Measurements from ENCODE around the gene GRSF1. TPM values are rescaled to one million over a fixed set of nuclear protein-coding genes. Genes with fewer than 3 reads are reported as not detected.

The GRSF1 gene, protein sequence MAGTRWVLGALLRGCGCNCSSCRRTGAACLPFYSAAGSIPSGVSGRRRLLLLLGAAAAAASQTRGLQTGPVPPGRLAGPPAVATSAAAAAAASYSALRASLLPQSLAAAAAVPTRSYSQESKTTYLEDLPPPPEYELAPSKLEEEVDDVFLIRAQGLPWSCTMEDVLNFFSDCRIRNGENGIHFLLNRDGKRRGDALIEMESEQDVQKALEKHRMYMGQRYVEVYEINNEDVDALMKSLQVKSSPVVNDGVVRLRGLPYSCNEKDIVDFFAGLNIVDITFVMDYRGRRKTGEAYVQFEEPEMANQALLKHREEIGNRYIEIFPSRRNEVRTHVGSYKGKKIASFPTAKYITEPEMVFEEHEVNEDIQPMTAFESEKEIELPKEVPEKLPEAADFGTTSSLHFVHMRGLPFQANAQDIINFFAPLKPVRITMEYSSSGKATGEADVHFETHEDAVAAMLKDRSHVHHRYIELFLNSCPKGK
- total RNA-seq = 59.3 TPM

DNA sequence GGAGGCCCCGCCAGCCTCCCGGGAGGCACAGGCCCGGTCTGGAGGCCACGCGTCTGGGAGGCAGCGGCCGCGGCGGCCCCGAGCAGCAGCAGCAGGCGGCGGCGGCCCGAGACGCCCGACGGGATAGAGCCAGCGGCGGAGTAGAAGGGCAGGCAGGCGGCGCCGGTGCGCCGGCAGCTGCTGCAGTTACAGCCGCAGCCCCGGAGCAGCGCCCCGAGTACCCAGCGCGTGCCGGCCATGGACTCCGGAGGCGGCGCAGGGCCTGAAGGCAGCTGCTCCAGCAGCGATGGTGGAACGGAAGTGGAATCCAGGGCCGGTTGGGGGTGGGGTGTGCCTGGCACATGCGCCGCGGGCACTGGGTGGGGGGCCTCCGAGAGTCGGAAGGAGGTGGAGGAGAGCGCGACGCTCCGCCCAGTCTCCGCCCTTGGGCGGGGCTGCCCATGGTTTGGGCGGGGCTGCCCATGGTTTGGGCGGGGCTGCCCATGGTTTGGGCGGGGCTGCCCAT, at the start of gene GRSF1:
GRSF1 (minus strand) TSS at position 302 of the 505 bp plus-strand sequence; CDS start at position 239, 63 bp downstream.

Small RNAs within 50 kb of the gene (small RNA-seq; reads per million reads assigned to genes)
- gene RF00026 (not detected), gene RNU6-891P (not detected)

Other genes with a start within 250 kb of the GRSF1 start
- 0.92 TPM for gene AMBN, start 247.6 kb downstream of the GRSF1 start, total RNA-seq
- not detected for gene ENAM, start 211.1 kb downstream of the GRSF1 start, total RNA-seq
- gene JCHAIN, start 173.4 kb downstream of the GRSF1 start, total RNA-seq = not detected
- gene UTP3, start 151.4 kb downstream of the GRSF1 start, total RNA-seq = 18.0 TPM
- gene RUFY3, start 117.9 kb downstream of the GRSF1 start, total RNA-seq = 564 TPM
- gene MOB1B, start 62.5 kb upstream of the GRSF1 start, total RNA-seq = 36.9 TPM
- 95.0 TPM for gene DCK, start 153.8 kb upstream of the GRSF1 start, total RNA-seq